ENCODE measurements around the gene ADAMTSL4.
A peak's percentile ranks its signal among the peaks of the same experiment; 100 is the strongest.

The ADAMTSL4 gene

GRCh38 chr1:150535511-150536287 lies 13.5 kb upstream of the ADAMTSL4 start:
- DNase-seq, result no peak

DNA sequence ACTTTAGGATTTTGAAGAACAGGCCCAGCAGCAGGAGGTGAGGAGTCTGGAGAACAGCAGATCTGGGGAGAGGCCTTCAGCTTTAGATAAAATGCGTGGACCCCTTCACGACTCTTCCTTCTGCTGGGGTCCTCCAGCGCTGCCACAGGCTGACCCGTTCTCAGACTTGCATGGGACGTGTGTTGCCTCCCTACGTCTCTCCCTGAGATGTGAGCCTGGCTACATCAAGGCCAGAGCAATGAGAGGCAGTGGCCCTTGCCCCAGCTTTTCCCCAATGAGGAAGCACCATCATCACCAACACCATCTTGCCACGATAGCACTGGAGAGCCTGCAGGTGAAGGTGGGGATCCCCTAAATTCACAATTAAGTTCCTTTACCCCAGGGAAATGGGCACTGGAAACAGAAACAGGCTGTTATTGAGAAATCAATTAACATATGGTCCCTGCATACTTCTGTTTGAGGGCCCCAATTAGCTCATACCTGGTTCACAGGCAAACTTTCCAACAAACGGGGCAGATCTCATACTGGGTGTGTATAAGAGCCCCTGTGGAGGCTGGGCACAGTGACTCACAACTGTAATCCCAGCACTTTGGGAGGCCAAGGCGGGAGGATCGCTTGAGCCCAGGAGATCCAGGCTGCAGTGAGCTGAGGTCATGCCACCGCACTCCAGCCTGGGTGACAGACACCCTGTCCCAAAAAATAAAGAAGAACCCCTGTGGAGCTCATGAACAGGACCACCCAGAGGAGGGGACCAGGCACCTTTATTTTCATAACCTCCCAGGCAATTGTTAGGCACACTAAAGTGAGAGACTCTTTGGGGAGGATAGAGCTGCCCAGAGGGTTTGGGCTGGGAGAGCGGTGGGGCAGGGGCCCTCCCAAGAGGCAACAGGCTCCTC lies 12.1 kb upstream of the ADAMTSL4 start:
- no peak for DNase-seq

DNA sequence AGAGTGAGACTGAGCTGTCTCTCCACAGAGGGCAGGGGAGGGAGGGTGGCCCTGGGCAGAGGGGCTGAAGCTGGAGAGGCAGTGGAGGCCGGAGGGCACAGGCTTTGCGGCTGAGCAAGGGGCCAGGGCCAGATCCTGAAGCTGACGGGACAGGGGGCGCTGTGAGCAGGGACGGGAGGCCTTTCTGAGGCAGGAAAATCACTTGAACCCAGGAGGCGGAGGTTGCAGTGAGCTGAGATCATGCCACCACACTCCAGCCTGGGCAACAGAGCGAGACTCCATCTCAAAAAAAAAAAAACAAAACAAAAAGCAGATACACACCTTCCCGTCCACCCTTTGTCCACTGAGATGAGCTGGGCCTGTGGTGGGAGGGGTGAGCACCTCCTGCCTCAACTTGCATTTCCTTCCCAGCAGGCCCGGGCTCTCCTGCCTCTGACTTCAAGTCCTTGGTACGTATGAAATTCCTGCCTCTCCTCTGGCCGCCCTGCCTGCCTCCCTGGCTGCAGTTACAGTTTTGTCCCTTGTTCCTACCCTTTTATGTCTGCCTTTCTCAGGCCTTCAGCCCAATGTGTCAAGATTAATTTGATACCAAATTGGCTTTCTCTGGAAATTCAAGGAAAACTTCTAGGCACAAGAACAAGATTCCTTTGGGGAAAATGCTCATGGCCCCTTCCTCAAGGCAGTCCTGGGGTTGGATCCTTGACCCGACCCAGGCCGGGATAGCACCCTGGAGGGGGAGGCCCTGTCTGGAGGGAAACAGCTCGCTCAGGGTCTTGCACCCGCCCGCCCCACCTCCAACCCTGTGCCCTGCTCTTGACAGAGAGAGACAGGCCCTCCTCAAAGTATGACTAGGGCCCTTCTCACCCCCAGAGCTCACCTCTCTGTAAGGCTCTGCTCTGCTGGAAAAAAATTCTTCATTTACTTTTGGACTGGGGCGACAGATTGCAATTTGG lies 11.2 kb upstream of the ADAMTSL4 start:
- DNase-seq, result no peak

DNA sequence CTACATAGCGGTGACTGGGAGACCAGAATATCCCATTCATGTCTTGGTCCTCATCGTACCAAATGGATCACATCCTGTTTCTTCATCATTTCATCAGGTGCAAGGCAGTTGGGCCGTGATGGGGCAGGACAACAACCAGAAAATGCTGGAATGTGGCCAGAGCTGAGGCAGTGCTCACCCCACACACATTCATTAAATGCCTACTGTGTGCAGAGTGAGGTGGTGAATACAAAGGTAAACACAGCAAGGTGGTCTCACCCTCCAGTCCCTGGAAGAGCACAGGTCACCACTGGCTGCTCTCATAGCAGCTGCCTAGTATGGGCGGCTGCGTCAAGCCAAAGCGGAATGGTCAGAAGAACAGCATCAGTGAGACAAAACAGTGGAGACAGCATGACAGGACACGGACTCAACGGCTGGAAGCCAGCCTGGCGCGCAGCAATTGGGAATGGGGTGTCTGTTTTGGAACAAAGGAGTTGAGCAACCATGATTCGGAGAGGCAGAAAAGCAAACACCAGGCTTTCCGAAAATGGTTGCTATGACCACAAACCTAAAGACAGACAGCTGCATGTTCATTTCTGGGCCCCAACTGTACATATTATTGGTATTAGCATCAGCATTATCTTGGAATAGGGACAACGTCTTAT lies 5.6 kb upstream of the ADAMTSL4 start:
- DNase-seq, result peak in 2 of 3 experiments; percentile 79 to 95

DNA sequence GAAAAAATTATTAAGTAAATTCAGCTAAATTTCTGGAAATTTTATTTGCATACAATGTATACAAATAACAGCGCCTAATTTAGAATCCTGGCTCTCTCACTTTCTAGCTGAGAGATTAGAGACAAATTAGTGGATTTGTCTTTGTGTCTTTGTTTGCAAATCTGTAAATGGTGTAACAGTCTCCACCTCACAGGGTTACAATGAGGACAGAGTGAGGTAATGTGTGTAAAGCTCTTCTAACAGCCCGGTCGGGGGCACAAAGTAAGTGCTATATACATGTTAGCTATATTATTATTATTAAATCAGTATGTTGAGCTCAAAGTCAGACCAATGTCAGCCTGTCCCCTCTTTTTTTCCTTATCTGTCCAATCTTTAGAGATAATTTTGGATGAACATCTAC lies 5.0 kb upstream of the ADAMTSL4 start:
- DNase-seq, result peak in 2 of 3 experiments; percentile 65 to 92

DNA sequence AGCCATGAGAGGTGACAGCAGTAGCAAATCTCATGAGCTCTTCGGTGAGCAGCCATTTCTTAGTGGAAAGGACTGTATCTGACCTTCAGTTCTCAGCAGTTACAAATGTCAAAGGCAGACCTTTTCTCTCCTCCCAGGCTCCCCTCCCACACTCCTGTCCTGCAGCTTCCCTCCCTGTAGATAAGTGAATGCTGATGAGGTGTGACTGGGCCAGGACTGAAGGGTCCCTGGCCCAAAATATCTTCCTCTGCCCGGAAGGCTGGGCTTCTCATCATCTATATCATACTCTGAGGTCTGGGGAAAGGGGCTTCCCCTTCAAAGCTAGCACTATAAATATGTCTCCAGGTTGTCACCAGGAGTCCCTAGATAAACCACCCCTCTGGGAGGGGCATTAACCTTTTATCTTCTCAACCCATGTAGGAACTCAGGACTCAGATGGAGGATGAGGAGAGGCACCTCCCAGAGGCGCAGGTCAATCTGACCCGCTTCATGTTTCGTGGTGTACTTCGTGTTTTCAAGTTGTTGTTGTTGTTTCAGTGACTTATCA lies 3.6 kb upstream of the ADAMTSL4 start:
- DNase-seq, result no peak

DNA sequence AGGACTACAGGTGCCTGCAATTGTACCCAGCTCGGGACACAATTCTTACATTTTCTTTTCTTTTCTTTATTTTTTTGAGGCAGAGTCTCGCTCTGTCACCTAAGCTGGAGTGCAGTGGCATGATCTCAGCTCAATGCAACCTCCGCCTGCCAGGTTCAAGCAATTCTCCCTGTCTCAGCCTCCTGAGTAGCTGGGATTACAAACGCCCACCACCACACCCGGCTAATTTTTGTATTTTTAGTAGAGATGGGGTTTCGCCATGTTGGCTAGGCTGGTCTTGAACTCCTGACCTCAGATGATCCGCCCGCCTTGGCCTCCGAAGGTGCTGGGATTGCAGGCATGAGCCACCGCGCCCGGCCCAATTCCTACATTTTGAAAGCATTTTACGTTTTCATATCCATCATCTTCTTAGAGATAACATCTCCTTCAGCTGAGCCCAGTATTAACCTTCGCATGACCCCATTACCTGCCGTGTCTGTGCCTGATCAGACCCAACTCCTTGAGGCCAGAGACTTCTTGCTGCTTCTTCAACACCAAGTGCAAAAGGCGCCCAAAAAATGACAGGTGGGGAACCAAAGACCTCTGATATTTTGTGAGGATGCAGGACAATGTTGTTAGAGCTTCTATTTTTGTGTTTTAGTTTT lies 2.8 kb upstream of the ADAMTSL4 start:
- no peak for DNase-seq

GRCh38 chr1:150548324-150548631 lies 930 bp upstream of the ADAMTSL4 start:
- no peak for DNase-seq

DNA sequence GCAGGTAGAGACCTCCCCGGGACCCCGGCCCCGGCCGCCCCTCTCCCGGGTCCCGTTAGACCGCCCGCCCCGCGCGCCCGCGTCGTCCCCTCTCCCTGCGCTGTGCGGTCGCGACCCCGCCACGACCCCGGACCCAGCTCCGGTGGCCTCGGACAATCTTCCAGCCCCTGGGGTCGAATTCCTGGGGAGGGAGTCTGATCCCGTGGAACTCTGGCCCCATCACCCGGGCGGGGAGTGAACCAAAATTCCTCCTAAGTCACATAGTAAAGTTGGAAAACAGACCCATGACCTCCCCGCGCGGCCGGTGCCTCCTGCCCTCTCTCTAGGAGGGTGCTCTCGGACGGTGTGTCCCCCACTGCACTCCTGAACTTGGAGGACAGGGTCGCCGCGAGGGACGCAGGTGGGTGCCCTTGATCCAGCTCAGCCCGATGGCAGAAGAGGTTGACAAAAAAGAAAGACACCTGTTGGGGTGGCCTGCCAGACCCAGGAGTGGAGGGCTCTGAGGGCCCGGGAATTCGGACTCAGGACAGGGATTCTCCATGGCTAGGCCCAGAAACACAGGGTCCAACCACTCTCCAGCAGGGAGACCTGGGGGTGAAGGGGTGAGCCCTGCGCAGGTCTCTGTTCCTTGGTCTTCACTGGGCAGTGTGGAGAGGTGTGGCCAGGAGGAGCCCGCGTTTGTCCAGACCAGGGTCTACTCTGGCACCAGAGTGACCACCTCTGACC lies 451 bp downstream of the ADAMTSL4 start:
- DNase-seq, result no peak

- no peak for DNase-seq
These were observed 1.2 kb downstream of the ADAMTSL4 start for GRCh38 chr1:150550222-150551050.

- DNase-seq, result no peak
These were observed 2.0 kb downstream of the ADAMTSL4 start for GRCh38 chr1:150551051-150551783.

- DNase-seq, result no peak
These were observed 2.5 kb downstream of the ADAMTSL4 start for GRCh38 chr1:150551784-150552127.

- no peak for DNase-seq
These were observed 3.1 kb downstream of the ADAMTSL4 start for GRCh38 chr1:150552128-150552910.

DNA sequence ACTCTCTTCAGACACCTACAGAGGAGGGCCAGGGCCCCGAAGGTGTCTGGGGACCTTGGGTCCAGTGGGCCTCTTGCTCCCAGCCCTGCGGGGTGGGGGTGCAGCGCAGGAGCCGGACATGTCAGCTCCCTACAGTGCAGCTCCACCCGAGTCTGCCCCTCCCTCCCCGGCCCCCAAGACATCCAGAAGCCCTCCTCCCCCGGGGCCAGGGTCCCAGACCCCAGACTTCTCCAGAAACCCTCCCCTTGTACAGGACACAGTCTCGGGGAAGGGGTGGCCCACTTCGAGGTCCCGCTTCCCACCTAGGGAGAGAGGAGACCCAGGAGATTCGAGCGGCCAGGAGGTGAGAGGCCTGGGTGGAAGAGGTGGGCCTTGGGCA lies 3.7 kb downstream of the ADAMTSL4 start:
- DNase-seq, result no peak

DNA sequence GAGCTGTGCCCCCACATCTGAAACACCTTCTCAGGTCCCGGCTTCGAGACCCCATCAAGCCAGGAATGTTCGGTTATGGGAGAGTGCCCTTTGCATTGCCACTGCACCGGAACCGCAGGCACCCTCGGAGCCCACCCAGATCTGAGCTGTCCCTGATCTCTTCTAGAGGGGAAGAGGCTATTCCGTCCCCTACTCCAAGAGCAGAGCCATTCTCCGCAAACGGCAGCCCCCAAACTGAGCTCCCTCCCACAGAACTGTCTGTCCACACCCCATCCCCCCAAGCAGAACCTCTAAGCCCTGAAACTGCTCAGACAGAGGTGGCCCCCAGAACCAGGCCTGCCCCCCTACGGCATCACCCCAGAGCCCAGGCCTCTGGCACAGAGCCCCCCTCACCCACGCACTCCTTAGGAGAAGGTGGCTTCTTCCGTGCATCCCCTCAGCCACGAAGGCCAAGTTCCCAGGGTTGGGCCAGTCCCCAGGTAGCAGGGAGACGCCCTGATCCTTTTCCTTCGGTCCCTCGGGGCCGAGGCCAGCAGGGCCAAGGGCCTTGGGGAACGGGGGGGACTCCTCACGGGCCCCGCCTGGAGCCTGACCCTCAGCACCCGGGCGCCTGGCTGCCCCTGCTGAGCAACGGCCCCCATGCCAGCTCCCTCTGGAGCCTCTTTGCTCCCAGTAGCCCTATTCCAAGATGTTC lies 4.3 kb downstream of the ADAMTSL4 start:
- DNase-seq, result no peak

- no peak for DNase-seq
These were observed 4.9 kb downstream of the ADAMTSL4 start for GRCh38 chr1:150554086-150554452.

GRCh38 chr1:150555198-150555970 lies 6.2 kb downstream of the ADAMTSL4 start:
- no peak for DNase-seq
